SK-N-MC (cell line): ENCODE results near the gene NTSR1.

Experiments used
- EZH2 ChIP-seq: fragments of 200-600 bp; sonication (generic); IDR thresholded peaks from one replicate; pipeline ENCODE4 v1.6.1; 2017; ENCODE audit warnings: antibody characterized with exemption
- POLR2AphosphoS5 ChIP-seq: IDR thresholded peaks from 2 replicates; pipeline ENCODE4 v1.6.1; 2012; ENCODE audit warnings: mild to moderate bottlenecking, low read depth, low read length, borderline replicate concordance

DNA sequence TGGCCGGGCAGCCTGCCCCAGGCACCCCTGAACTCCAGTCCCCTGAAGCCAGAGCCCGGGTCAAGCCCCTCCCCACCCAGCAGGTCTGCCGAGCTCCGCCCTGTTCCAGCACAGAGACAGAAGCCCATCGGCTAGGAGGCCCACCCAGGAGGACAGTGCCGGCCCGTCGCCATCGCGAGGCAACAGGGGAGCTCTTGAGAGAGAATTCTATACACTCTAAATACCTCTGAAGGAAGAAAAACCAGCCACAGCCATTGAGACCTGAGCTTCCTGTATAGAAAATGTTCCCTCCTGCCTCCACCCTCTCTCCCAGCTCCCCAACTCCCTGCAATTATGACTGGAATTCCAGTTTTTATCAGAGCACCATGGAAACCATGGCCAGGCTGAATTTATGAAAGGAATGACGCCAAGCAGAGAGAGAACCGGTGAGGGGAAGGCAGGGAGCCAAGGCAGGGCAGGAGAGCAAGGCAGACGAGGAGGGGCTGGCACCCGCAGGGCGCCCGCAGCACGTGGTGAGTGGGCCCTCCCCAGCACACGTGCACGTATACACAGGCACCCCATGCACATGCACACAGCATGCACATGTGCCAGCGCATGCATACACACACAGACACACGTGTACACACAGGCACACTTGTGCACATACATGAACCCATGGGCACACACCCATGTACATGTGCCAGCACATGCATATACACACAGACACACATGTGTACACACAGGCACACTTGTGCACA, 60.1 kb downstream of the NTSR1 start:
- TF ChIP-seq EZH2 (no peak), POLR2AphosphoS5 (no peak)
